DMS 273 (cell line): ENCODE measurements around the gene SP5.
"Not testable (repeated sequence)": the region's sequence is repeated elsewhere in the genome, so short reads cannot be mapped to it uniquely, and the experiment has no call there.

Experiments
- DNase-seq: peaks from one replicate; lab custom pipeline; 2025; ENCODE audit not compliant: unreplicated experiment; lab: John Stamatoyannopoulos, UW

SP5 gene

GRCh38 chr2:170715062-170715931 is at the start of gene SP5:
SP5 (plus strand) TSS chr2:170715337; CDS start chr2:170715513, 176 bp downstream.
- DNase-seq: peak; percentile 95

GRCh38 chr2:170665743-170666142 is 49.4 kb upstream of the SP5 start:
- no peak for DNase-seq

- DNase-seq: no peak
Observed at GRCh38 chr2:170669909-170670308, 45.2 kb upstream of the SP5 start.

- no peak for DNase-seq
Observed at GRCh38 chr2:170670651-170671050, 44.5 kb upstream of the SP5 start.

GRCh38 chr2:170671079-170671478 is 44.1 kb upstream of the SP5 start:
- DNase-seq: no peak

- not testable (repeated sequence) for DNase-seq
Observed at GRCh38 chr2:170674282-170674681, 40.9 kb upstream of the SP5 start.

GRCh38 chr2:170675701-170676100 is 39.4 kb upstream of the SP5 start:
- DNase-seq: no peak

GRCh38 chr2:170679607-170680079 is 35.5 kb upstream of the SP5 start:
- DNase-seq: peak; percentile 67

GRCh38 chr2:170680172-170680941 is 34.8 kb upstream of the SP5 start:
- peak; percentile 97 for DNase-seq

- DNase-seq: peak; percentile 50
Observed at GRCh38 chr2:170681311-170681710, 33.8 kb upstream of the SP5 start.

- peak; percentile 90 for DNase-seq
Observed at GRCh38 chr2:170685591-170685990, 29.5 kb upstream of the SP5 start.

GRCh38 chr2:170689481-170689880 is 25.7 kb upstream of the SP5 start:
- no peak for DNase-seq

GRCh38 chr2:170690640-170691039 is 24.5 kb upstream of the SP5 start:
- DNase-seq: peak; percentile 39

- DNase-seq: peak; percentile 22
Observed at GRCh38 chr2:170694316-170694715, 20.8 kb upstream of the SP5 start.

- peak; percentile 48 for DNase-seq
Observed at GRCh38 chr2:170695521-170696410, 19.4 kb upstream of the SP5 start.

GRCh38 chr2:170696948-170697347 is 18.2 kb upstream of the SP5 start:
- DNase-seq: no peak

GRCh38 chr2:170701011-170701410 is 14.1 kb upstream of the SP5 start:
- DNase-seq: no peak

GRCh38 chr2:170703776-170704476 is 11.2 kb upstream of the SP5 start:
- DNase-seq: peak; percentile 14

- no peak for DNase-seq
Observed at GRCh38 chr2:170707821-170708795, 7.0 kb upstream of the SP5 start.
